Keratinocyte (primary cell): ENCODE data around the gene RAP1GAP2. TPM values are rescaled to one million over a fixed set of nuclear protein-coding genes. Genes with fewer than 3 reads are reported as not detected.

ENCODE experiments used
- DNase-seq: peaks from one replicate; pipeline ENCODE4 v3.0.0-alpha.2; 2011; ENCODE audit warnings: low read depth, missing footprints, low spot score
- FAIRE-seq: peaks from 2 replicates; lab custom pipeline; 2011; peaks lifted over from hg19 to GRCh38; lab: Jason Lieb, UNC
- H2AFZ ChIP-seq: 2 replicates; pipeline ENCODE4 v1.6.0; 2012; ENCODE audit warnings: low read length, control low read depth, inconsistent platforms; ENCODE audit not compliant: control insufficient read depth
- H3K27ac ChIP-seq: 2 replicates; pipeline ENCODE4 v1.5.1; 2011; ENCODE audit warnings: low read length; ENCODE audit not compliant: control insufficient read depth, insufficient read depth
- H3K27me3 ChIP-seq: 3 replicates; pipeline ENCODE4 v1.6.0; 2011; ENCODE audit warnings: low read length; ENCODE audit not compliant: control insufficient read depth, insufficient read depth; ENCODE audit errors: extremely low read depth
- H3K36me3 ChIP-seq, 2 experiments: 2 replicates in 1 of 2; 3 replicates in 1 of 2; pipeline ENCODE4 v1.5.1; 2011; ENCODE audit warnings: low read length in 2 of 2, mild to moderate bottlenecking in 1 of 2; ENCODE audit not compliant: control insufficient read depth in 2 of 2, insufficient read depth in 2 of 2; ENCODE audit errors: extremely low read depth in 1 of 2
- H3K4me1 ChIP-seq: 3 replicates; pipeline ENCODE4 v1.5.1; 2011; ENCODE audit warnings: low read length; ENCODE audit not compliant: control insufficient read depth, insufficient read depth; ENCODE audit errors: extremely low read depth
- H3K4me2 ChIP-seq: 3 replicates; pipeline ENCODE4 v1.6.0; 2011; ENCODE audit warnings: low read depth, low read length; ENCODE audit not compliant: control insufficient read depth, insufficient read depth; ENCODE audit errors: extremely low read depth
- H3K4me3 ChIP-seq, 3 experiments: fragments of 200-600 bp in 1 of 3; sonication (generic) in 1 of 3; 2 replicates in 2 of 3; 3 replicates in 1 of 3; pipeline ENCODE4 v1.5.1; 2011 to 2016; ENCODE audit warnings: low read length in 3 of 3, mild to moderate bottlenecking in 3 of 3, control low read depth in 2 of 3, inconsistent platforms in 1 of 3, low read depth in 1 of 3, mixed read lengths in 1 of 3, mixed run types in 1 of 3, moderate library complexity in 1 of 3; ENCODE audit not compliant: control insufficient read depth in 2 of 3, insufficient read depth in 2 of 3; ENCODE audit errors: extremely low read depth in 1 of 3
- H3K79me2 ChIP-seq: 2 replicates; pipeline ENCODE4 v1.6.0; 2012; ENCODE audit warnings: low read length; ENCODE audit not compliant: control insufficient read depth, insufficient read depth
- H3K9ac ChIP-seq: 3 replicates; pipeline ENCODE4 v1.6.0; 2011; ENCODE audit warnings: low read length; ENCODE audit not compliant: control insufficient read depth, insufficient read depth; ENCODE audit errors: extremely low read depth
- H3K9me1 ChIP-seq: 3 replicates; pipeline ENCODE4 v1.6.0; 2011; ENCODE audit warnings: low read length; ENCODE audit not compliant: control insufficient read depth, insufficient read depth; ENCODE audit errors: extremely low read depth
- H3K9me3 ChIP-seq: 2 replicates; pipeline ENCODE4 v1.5.1; 2012; ENCODE audit warnings: low read depth, low read length; ENCODE audit not compliant: control insufficient read depth
- H4K20me1 ChIP-seq: 3 replicates; pipeline ENCODE4 v1.6.0; 2011; ENCODE audit warnings: low read length; ENCODE audit not compliant: control insufficient read depth, insufficient read depth; ENCODE audit errors: extremely low read depth
- EZH2 ChIP-seq: IDR thresholded peaks from one replicate; pipeline ENCODE4 v1.6.1; 2012; ENCODE audit warnings: inconsistent platforms, mild to moderate bottlenecking, low read length, moderate library complexity
- dilution Hi-C: fragments of 300-500 bp; cut with MboI; formaldehyde crosslinking; loops from one replicate; pipeline ENCODE4 v1.7.0; 2020; ENCODE audit warnings: low sequenced_read_pairs; ENCODE audit not compliant: extremely low pct_ligation_motif_present
- polyA plus RNA-seq, 5 experiments: library from polyadenylated mRNA; depleted of rRNA in 3 of 5; stranded (reverse) in 3 of 5; stranded (forward) in 1 of 5; unstranded in 1 of 5; fragments of >200 nt; gene quantifications; 1 replicate in 1 of 5; 2 replicates in 3 of 5; 3 replicates in 1 of 5; pipeline versions ENCODE4 v1.2.1 to v1.2.3, GENCODE V29; 2011 to 2012; ENCODE audit warnings: missing spikeins in 2 of 5, low read depth in 1 of 5, low replicate concordance in 1 of 5
- TF ChIP-seq, protein P1 (sequence below), 3 experiments: IDR thresholded peaks in 1 of 3; conservative IDR thresholded peaks in 1 of 3; optimal IDR thresholded peaks in 1 of 3; 2 replicates in 2 of 3; 3 replicates in 1 of 3; pipeline versions ENCODE3 to v1.5.1; 2011; ENCODE audit warnings: low read length in 3 of 3, mild to moderate bottlenecking in 3 of 3, moderate library complexity in 2 of 3, control low read depth in 1 of 3, inconsistent platforms in 1 of 3; ENCODE audit not compliant: insufficient read depth in 2 of 3; ENCODE audit errors: extremely low read depth in 1 of 3

Gene RAP1GAP2
- polyA plus RNA-seq, 1 donor (not counting 4 experiments of a cell fraction or from before 2014, with no cell fraction given) = 13.6 TPM

DNA sequence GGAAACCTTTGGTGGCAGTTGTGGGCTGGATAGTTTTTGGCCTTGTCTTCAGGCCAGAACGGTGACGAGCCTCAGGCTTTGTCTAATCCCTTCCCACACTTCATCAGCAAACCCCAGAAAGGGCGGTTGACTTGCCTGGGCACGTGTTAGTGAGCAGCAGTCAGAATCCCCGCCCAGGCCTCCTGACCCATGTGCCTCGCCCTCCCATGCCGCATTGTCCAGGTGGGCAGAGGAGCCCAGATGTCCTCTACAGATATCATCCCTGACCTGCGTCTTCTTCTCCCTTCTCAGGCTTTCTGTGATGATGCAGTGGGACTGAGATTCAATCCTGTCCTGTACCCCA is 184.6 kb downstream of the RAP1GAP2 start:
- Histone ChIP-seq H3K27me3 (no peaks in the 10 kb centered on the region), H3K4me3 (no peak overlapping the region), H3K4me1 (peaks cover 24% of the 10 kb centered on the region), H3K9ac (no peak overlapping the region), H3K36me3 (peaks cover 14 to 18% of the 10 kb centered on the region in 2 experiments), H3K9me1 (no peaks in the 10 kb centered on the region), H3K4me2 (no peak overlapping the region), H3K79me2 (peaks cover 1% of the 10 kb centered on the region), H3K9me3 (no peaks in the 10 kb centered on the region), H2AFZ (no peak overlapping the region), H3K27ac (no peak overlapping the region), H4K20me1 (no peaks in the 10 kb centered on the region)
- DNase-seq (no peak), FAIRE-seq (no peak)
- TF ChIP-seq, protein P1, sequence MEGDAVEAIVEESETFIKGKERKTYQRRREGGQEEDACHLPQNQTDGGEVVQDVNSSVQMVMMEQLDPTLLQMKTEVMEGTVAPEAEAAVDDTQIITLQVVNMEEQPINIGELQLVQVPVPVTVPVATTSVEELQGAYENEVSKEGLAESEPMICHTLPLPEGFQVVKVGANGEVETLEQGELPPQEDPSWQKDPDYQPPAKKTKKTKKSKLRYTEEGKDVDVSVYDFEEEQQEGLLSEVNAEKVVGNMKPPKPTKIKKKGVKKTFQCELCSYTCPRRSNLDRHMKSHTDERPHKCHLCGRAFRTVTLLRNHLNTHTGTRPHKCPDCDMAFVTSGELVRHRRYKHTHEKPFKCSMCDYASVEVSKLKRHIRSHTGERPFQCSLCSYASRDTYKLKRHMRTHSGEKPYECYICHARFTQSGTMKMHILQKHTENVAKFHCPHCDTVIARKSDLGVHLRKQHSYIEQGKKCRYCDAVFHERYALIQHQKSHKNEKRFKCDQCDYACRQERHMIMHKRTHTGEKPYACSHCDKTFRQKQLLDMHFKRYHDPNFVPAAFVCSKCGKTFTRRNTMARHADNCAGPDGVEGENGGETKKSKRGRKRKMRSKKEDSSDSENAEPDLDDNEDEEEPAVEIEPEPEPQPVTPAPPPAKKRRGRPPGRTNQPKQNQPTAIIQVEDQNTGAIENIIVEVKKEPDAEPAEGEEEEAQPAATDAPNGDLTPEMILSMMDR (optimal IDR thresholded peaks at IDR 0.05 in 1 of 3, IDR thresholded peaks at IDR 0.05 in 1 of 3, conservative IDR thresholded peaks at IDR 0.05 in 1 of 3; ENCODE audit: extremely low read depth in 1 of 3, insufficient read depth in 2 of 3, low read length in 3 of 3) = no peak
- TF ChIP-seq EZH2 = no peak
- dilution Hi-C loops = no loop called here

DNA sequence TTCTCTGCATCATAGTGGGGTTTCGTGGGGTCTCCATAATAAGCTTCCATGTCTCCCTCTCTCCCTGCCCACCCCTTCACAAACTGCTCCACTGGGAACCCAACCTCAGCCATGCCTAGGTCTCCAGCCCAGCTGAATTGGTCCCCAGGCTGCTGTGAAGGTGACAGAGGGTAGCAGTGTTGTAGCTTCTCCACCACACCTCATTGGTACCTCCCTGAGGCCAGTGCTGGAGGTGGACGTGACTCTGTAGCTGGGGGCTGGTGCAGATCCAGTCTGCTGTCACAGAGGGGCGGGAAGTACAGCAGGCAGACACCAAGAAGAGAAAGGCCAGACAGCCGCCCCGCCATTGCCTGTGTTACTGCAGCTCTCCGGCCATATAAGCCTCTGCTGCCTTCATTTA is 185.1 kb downstream of the RAP1GAP2 start:
- Histone ChIP-seq H2AFZ (no peak overlapping the region), H3K27ac (no peak overlapping the region), H3K4me2 (no peak overlapping the region), H3K4me3 (no peak overlapping the region), H3K36me3 (peaks cover 14 to 19% of the 10 kb centered on the region in 2 experiments), H4K20me1 (no peaks in the 10 kb centered on the region), H3K27me3 (no peaks in the 10 kb centered on the region), H3K79me2 (no peaks in the 10 kb centered on the region), H3K9ac (no peak overlapping the region), H3K9me3 (no peaks in the 10 kb centered on the region), H3K4me1 (peaks cover 24% of the 10 kb centered on the region), H3K9me1 (no peaks in the 10 kb centered on the region)
- FAIRE-seq (no peak), DNase-seq (no peak)
- dilution Hi-C loops = no loop called here
- TF ChIP-seq, protein P1 (optimal IDR thresholded peaks at IDR 0.05 in 1 of 3, IDR thresholded peaks at IDR 0.05 in 1 of 3, conservative IDR thresholded peaks at IDR 0.05 in 1 of 3; ENCODE audit: extremely low read depth in 1 of 3, insufficient read depth in 2 of 3, low read length in 3 of 3) = no peak
- TF ChIP-seq EZH2 = no peak
